ENCODE data around the gene GPR149. TPM values are rescaled to one million over a fixed set of nuclear protein-coding genes. Genes with fewer than 3 reads are reported as not detected.

GPR149 gene
- total and polyA plus RNA-seq, 4 donors: not detected

- ATAC-seq (ENCODE audit: insufficient read depth, low FRiP score): peak; percentile 95
- TF ChIP-seq CTCF (IDR thresholded peaks at IDR 0.05; ENCODE audit: control extremely low read depth, extremely low read depth): no peak
Measured at GRCh38 chr3:154323891-154324738, 105.9 kb downstream of the GPR149 start, which contains the start of gene DHX36. Gene DHX36 (minus strand): TSS chr3:154324487. CDS start chr3:154324416, 71 bp downstream.

GRCh38 chr3:154316974-154317767 is 112.8 kb downstream of the GPR149 start:
- no peak for TF ChIP-seq CTCF (IDR thresholded peaks at IDR 0.05; ENCODE audit: control extremely low read depth, extremely low read depth)
- WGBS, 2 donors: 80 to 81% methylated on average over 5 of the region's 5 CpGs
- ATAC-seq (ENCODE audit: insufficient read depth, low FRiP score) (no peak), DNase-seq (no peak)
- H3K36me3 ChIP-seq (ENCODE audit: control insufficient read depth in 4 of 4, insufficient read depth in 4 of 4, low read length in 4 of 4): peaks cover 1 to 23% (median 14%) of the 10 kb centered on the region in 4 donors
- H3K9ac ChIP-seq (ENCODE audit: insufficient read depth in 1 of 2, low read length in 2 of 2): no peak overlapping the region
- no peaks in the 10 kb centered on the region for H3K9me3 ChIP-seq (ENCODE audit: control insufficient read depth in 4 of 4, insufficient read depth in 3 of 4, low read length in 3 of 4)
- peaks cover 0 to 38% (median 2%) of the 10 kb centered on the region in 5 donors for H3K4me1 ChIP-seq (ENCODE audit: control insufficient read depth in 5 of 5, insufficient read depth in 5 of 5, low read length in 5 of 5)
- H3K27me3 ChIP-seq (ENCODE audit: control insufficient read depth in 3 of 3, insufficient read depth in 3 of 3, low read length in 2 of 3): no peaks in the 10 kb centered on the region
- no peak overlapping the region for H3K4me3 ChIP-seq
- H3K27ac ChIP-seq (ENCODE audit: low read depth in 1 of 2, low read length in 1 of 2): no peak overlapping the region

More at GRCh38 chr3:154323891-154324738, 105.9 kb downstream of the GPR149 start, which contains the start of gene DHX36:
- Histone ChIP-seq H3K4me3 (peak within 1 kb of the TSS; percentile 66), H3K9ac (ENCODE audit: insufficient read depth in 1 of 2, low read length in 2 of 2) (peak within 1 kb of the TSS; percentile 46 to 88), H3K4me1 (ENCODE audit: control insufficient read depth in 5 of 5, insufficient read depth in 5 of 5, low read length in 5 of 5) (peaks cover 0 to 41% (median 6%) of the 10 kb centered on the region in 5 donors), H3K27me3 (ENCODE audit: control insufficient read depth in 3 of 3, insufficient read depth in 3 of 3, low read length in 2 of 3) (no peaks in the 10 kb centered on the region), H3K9me3 (ENCODE audit: control insufficient read depth in 4 of 4, insufficient read depth in 3 of 4, low read length in 3 of 4) (peaks cover 0 to 3% (median under 1%) of the 10 kb centered on the region in 4 donors), H3K27ac (ENCODE audit: low read depth in 1 of 2, low read length in 1 of 2) (peak within 1 kb of the TSS; percentile 77 to 85), H3K36me3 (ENCODE audit: control insufficient read depth in 4 of 4, insufficient read depth in 4 of 4, low read length in 4 of 4) (peaks cover 0 to 3% (median 1%) of the 10 kb centered on the region in 4 donors)
- DNase-seq: peak; percentile 96 to 97 (median 97)
- WGBS, 2 donors: 0% methylated on average over 45 of the region's 45 CpGs

- Histone ChIP-seq H3K27ac (ENCODE audit: low read depth in 1 of 2, low read length in 1 of 2) (no peak overlapping the region), H3K9ac (ENCODE audit: insufficient read depth in 1 of 2, low read length in 2 of 2) (no peak overlapping the region), H3K36me3 (ENCODE audit: control insufficient read depth in 4 of 4, insufficient read depth in 4 of 4, low read length in 4 of 4) (peaks cover 1 to 25% (median 15%) of the 10 kb centered on the region in 4 donors), H3K27me3 (ENCODE audit: control insufficient read depth in 3 of 3, insufficient read depth in 3 of 3, low read length in 2 of 3) (no peaks in the 10 kb centered on the region), H3K9me3 (ENCODE audit: control insufficient read depth in 4 of 4, insufficient read depth in 3 of 4, low read length in 3 of 4) (no peaks in the 10 kb centered on the region), H3K4me1 (ENCODE audit: control insufficient read depth in 5 of 5, insufficient read depth in 5 of 5, low read length in 5 of 5) (peaks cover 0 to 10% (median 0%) of the 10 kb centered on the region in 5 donors), H3K4me3 (no peak overlapping the region)
- no peak for ATAC-seq (ENCODE audit: insufficient read depth, low FRiP score)
- no peak for TF ChIP-seq CTCF (IDR thresholded peaks at IDR 0.05; ENCODE audit: control extremely low read depth, extremely low read depth)
- 96 to 99% methylated on average over 1 of the region's 1 CpG for WGBS, 2 donors
- no peak for DNase-seq
Measured at GRCh38 chr3:154314152-154314551, 115.8 kb downstream of the GPR149 start.

Data from lung (tissue), 12 donors.